ENCODE measurements around the gene CD177. TPM values are rescaled to one million over a fixed set of nuclear protein-coding genes. Genes with fewer than 3 reads are reported as not detected.
"Not testable (repeated sequence)": the region's sequence is repeated elsewhere in the genome, so short reads cannot be mapped to it uniquely, and the experiment has no call there.

Gene CD177
- total and polyA plus RNA-seq, 10 donors, result 2.3 to 354 (median 51.0) TPM

DNA sequence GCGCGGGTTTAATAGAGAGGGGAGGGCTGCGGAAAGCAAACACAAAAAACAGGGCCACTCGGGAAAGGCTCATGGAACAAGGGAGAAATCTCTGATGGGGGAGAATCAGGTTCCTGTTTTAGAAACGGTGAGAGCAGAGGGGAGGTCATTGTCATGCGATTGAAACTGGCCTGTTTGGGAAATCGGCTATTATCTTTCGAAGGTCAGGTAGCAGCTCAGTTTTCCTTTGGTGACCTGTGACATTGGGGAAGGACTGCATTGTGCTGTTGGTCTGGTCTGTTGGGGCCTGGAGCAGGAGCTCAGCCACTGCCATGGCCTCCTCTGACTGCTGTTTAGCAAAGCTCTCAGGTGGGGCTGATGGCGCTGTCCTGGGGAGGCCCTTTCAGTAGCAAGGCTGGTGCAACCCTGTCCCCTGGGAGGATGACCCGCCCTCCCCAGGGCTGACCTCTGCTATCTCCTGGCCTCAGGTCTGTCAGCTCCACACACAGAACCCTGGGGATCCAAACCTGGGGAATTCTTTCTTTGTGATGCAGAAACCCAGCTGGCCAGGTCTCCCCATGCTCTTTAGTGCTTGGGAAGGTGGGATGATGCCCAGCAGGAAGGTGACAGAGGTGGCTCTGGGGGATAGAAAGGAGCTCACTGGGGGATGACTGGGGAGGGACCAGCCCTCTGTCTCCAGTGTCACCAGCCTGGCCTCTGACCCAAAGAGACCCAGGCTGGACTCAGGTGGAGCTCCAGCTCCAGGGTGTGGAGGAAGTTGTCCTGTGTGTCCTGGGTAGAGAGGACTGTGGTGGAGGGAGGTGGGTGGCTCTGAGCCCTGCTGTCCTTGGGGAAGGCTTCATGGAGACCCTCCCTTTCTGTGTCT, 21.2 kb upstream of the CD177 start:
- peak overlapping the region in 1 of 8 donors; percentile 19 for H3K27ac ChIP-seq
- intact Hi-C loops (cut with DNase I; ENCODE audit: low total_unique reads), result no loop called here
- WGBS, 5 donors, result 76 to 86% (median 78%) methylated on average over 8 to 10 of the region's 10 CpGs
- peaks cover 0 to 3% (median 0%) of the 10 kb centered on the region in 7 donors for H3K27me3 ChIP-seq (replicated peaks in 1 of 7)
- no peaks in the 10 kb centered on the region for H3K36me3 ChIP-seq
- H3K4me3 ChIP-seq, result no peak overlapping the region
- no peak for DNase-seq
- H3K9me3 ChIP-seq, result no peaks in the 10 kb centered on the region
- TF ChIP-seq POLR2A (IDR thresholded peaks at IDR 0.05) (no peak), POLR2AphosphoS5 (IDR thresholded peaks at IDR 0.05) (no peak)
- TF ChIP-seq, protein P1, sequence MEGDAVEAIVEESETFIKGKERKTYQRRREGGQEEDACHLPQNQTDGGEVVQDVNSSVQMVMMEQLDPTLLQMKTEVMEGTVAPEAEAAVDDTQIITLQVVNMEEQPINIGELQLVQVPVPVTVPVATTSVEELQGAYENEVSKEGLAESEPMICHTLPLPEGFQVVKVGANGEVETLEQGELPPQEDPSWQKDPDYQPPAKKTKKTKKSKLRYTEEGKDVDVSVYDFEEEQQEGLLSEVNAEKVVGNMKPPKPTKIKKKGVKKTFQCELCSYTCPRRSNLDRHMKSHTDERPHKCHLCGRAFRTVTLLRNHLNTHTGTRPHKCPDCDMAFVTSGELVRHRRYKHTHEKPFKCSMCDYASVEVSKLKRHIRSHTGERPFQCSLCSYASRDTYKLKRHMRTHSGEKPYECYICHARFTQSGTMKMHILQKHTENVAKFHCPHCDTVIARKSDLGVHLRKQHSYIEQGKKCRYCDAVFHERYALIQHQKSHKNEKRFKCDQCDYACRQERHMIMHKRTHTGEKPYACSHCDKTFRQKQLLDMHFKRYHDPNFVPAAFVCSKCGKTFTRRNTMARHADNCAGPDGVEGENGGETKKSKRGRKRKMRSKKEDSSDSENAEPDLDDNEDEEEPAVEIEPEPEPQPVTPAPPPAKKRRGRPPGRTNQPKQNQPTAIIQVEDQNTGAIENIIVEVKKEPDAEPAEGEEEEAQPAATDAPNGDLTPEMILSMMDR (IDR thresholded peaks at IDR 0.05 in 8 of 11, conservative IDR thresholded peaks at IDR 0.05 in 3 of 11), result no peak
- no peaks in the 10 kb centered on the region for H3K4me1 ChIP-seq

- H3K4me3 ChIP-seq; H3K4me1 ChIP-seq; H3K36me3 ChIP-seq; H3K9me3 ChIP-seq; DNase-seq; H3K27ac ChIP-seq; intact Hi-C loops (cut with DNase I; ENCODE audit: low total_unique reads): not testable (repeated sequence)
- H3K27me3 ChIP-seq (replicated peaks in 1 of 7), result peaks cover 0 to 23% (median 0%) of the 10 kb centered on the region in 7 donors
- WGBS, 5 donors, result 75 to 100% (median 88%) methylated on average over 2 of the region's 2 CpGs
Observed at GRCh38 chr19:43336508-43336907, 17.0 kb upstream of the CD177 start.

DNA sequence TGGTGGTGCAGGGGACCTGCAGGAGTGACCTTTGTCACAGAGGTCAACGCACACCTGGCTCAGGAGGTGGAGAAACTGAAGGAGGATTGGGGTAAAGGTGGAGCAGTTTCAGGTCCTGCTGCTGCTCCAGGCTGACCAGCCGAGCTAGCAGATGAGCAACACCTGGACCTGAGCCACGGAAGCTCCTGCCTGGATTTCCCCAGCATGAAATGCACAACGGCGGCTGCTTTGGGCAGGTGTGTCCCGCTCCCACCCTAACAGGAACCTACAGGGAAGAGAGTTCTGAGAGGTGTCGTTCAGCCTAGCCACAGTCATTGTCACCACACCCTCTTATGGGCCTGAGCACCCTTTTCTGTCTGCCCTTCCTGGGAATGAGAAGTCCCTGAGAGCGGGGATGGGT, 15.7 kb upstream of the CD177 start:
- no peaks in the 10 kb centered on the region for H3K36me3 ChIP-seq
- no peaks in the 10 kb centered on the region for H3K9me3 ChIP-seq
- H3K27me3 ChIP-seq (replicated peaks in 1 of 7), result peaks cover 0 to 23% (median 0%) of the 10 kb centered on the region in 7 donors
- TF ChIP-seq POLR2A (IDR thresholded peaks at IDR 0.05) (no peak), POLR2AphosphoS5 (IDR thresholded peaks at IDR 0.05) (no peak)
- TF ChIP-seq, protein P1 (IDR thresholded peaks at IDR 0.05 in 8 of 11, conservative IDR thresholded peaks at IDR 0.05 in 3 of 11), result no peak
- WGBS, 5 donors, result 74 to 88% (median 82%) methylated on average over 6 to 8 of the region's 8 CpGs
- H3K4me1 ChIP-seq, result no peaks in the 10 kb centered on the region
- H3K27ac ChIP-seq, result no peak overlapping the region
- no peak overlapping the region for H3K4me3 ChIP-seq
- no peak for DNase-seq
- intact Hi-C loops (cut with DNase I; ENCODE audit: low total_unique reads), result no loop called here

- H3K27me3 ChIP-seq (replicated peaks in 1 of 7), result peaks cover 0 to 27% (median 0%) of the 10 kb centered on the region in 7 donors
- no peaks in the 10 kb centered on the region for H3K9me3 ChIP-seq
- no peak overlapping the region for H3K4me3 ChIP-seq
- no peak overlapping the region for H3K27ac ChIP-seq
- DNase-seq, result no peak
- H3K36me3 ChIP-seq, result no peaks in the 10 kb centered on the region
- 61 to 82% (median 71%) methylated on average over 5 of the region's 5 CpGs for WGBS, 5 donors
- intact Hi-C loops (cut with DNase I; ENCODE audit: low total_unique reads), result no loop called here
- TF ChIP-seq, protein P1 (IDR thresholded peaks at IDR 0.05 in 8 of 11, conservative IDR thresholded peaks at IDR 0.05 in 3 of 11), result no peak
- TF ChIP-seq POLR2AphosphoS5 (IDR thresholded peaks at IDR 0.05) (no peak), POLR2A (IDR thresholded peaks at IDR 0.05) (no peak)
- H3K4me1 ChIP-seq, result no peaks in the 10 kb centered on the region
Observed at GRCh38 chr19:43338530-43338929, 15.0 kb upstream of the CD177 start.

DNA sequence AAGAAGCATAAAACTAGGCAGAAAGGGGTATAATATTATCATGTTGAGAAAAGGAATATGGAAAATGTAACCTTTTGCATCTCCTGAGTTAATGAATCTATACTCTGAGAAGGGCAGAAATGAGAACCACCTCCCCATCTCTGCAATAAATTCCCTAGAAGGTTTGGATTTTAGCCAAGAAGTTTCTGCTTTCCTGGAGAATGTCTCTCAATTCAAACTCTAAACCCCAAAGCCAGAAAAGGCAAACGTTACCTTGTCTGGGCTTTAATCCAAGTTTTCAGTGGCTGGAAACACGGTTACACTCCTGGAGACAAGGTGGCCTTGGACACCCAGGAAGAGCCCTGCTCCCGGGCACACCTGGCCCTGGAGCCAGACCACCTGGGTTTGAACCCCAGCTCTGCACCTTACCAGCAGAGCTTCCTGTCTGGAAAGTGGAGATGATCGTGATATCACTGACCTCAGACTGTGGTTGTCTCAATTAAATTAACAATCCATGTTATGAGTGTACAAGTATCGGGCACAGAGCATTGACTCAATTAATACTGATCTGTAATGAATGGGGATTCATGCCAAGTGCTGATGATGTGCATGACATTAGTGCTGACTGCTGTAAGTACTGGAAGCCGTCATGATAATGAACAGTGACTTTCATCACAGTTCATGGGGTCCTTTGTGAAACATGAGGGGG, 14.1 kb upstream of the CD177 start:
- H3K36me3 ChIP-seq; H3K27ac ChIP-seq; H3K9me3 ChIP-seq; H3K4me3 ChIP-seq; DNase-seq; H3K4me1 ChIP-seq; intact Hi-C loops (cut with DNase I; ENCODE audit: low total_unique reads): not testable (repeated sequence)
- WGBS, 5 donors, result 29 to 47% (median 40%) methylated on average over 5 to 6 of the region's 6 CpGs
- H3K27me3 ChIP-seq (replicated peaks in 1 of 7), result peaks cover 0 to 27% (median 0%) of the 10 kb centered on the region in 7 donors

DNA sequence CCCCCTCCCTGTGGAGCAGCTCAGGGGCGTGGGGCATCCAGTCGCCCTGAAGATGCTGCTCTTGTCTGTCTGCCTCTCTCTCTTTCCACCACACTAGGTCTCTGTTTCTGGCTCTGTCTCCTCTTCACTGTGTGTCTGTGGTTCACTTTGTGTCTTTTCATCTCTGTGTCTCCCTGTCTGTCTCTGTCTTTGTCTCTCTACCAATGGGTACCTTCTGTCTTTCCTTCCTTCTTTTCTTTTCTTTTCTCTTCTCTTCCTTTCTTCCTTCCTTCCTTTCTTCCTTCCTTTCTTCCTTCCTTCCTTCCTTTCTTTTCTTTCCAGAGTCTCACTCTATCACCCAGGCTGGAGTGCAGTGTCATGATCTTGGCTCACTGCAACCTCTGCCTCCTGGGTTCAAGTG, 13.4 kb upstream of the CD177 start:
- H3K36me3 ChIP-seq; intact Hi-C loops (cut with DNase I; ENCODE audit: low total_unique reads); H3K4me3 ChIP-seq; H3K9me3 ChIP-seq; DNase-seq; H3K4me1 ChIP-seq: not testable (repeated sequence)
- Histone ChIP-seq H3K27me3 (replicated peaks in 1 of 7) (peaks cover 0 to 27% (median 0%) of the 10 kb centered on the region in 7 donors), H3K27ac (peak overlapping the region in 2 of 8 donors; percentile 83 to 86)
- 69 to 90% (median 83%) methylated on average over 2 of the region's 2 CpGs for WGBS, 5 donors

GRCh38 chr19:43341098-43341497, 12.4 kb upstream of the CD177 start:
- WGBS, 5 donors, result 75 to 93% (median 76%) methylated on average over 3 of the region's 3 CpGs
- H3K4me3 ChIP-seq; intact Hi-C loops (cut with DNase I; ENCODE audit: low total_unique reads); DNase-seq; H3K4me1 ChIP-seq; H3K9me3 ChIP-seq; H3K36me3 ChIP-seq: not testable (repeated sequence)
- H3K27ac ChIP-seq, result peak overlapping the region in 6 of 8 donors; percentile 29 to 86 (median 70)
- H3K27me3 ChIP-seq (replicated peaks in 1 of 7), result peaks cover 0 to 27% (median 0%) of the 10 kb centered on the region in 7 donors
